ENCODE results near the gene TRPC4AP. TPM values are rescaled to one million over a fixed set of nuclear protein-coding genes. Genes with fewer than 3 reads are reported as not detected.

TRPC4AP gene
- total RNA-seq, 4 donors from 2014 or later, result 58.4 to 67.4 (median 63.5) TPM

GRCh38 chr20:34956751-34957472 lies 135.7 kb downstream of the TRPC4AP start:
- TF ChIP-seq, protein P1, sequence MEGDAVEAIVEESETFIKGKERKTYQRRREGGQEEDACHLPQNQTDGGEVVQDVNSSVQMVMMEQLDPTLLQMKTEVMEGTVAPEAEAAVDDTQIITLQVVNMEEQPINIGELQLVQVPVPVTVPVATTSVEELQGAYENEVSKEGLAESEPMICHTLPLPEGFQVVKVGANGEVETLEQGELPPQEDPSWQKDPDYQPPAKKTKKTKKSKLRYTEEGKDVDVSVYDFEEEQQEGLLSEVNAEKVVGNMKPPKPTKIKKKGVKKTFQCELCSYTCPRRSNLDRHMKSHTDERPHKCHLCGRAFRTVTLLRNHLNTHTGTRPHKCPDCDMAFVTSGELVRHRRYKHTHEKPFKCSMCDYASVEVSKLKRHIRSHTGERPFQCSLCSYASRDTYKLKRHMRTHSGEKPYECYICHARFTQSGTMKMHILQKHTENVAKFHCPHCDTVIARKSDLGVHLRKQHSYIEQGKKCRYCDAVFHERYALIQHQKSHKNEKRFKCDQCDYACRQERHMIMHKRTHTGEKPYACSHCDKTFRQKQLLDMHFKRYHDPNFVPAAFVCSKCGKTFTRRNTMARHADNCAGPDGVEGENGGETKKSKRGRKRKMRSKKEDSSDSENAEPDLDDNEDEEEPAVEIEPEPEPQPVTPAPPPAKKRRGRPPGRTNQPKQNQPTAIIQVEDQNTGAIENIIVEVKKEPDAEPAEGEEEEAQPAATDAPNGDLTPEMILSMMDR (IDR thresholded peaks at IDR 0.05 in 4 of 5, conservative IDR thresholded peaks at IDR 0.05 in 1 of 5), result no peak
- no peak for TF ChIP-seq POLR2A (IDR thresholded peaks at IDR 0.05)
- Histone ChIP-seq H3K36me3 (no peaks in the 10 kb centered on the region), H3K9me3 (no peaks in the 10 kb centered on the region), H3K4me3 (no peak overlapping the region), H3K27me3 (no peaks in the 10 kb centered on the region), H3K4me1 (peaks cover 21 to 42% of the 10 kb centered on the region in 2 donors), H3K27ac (peak overlapping the region in 3 of 4 donors; percentile 86 to 98 (median 96))
- ATAC-seq (no peak), DNase-seq (no peak)
- in situ Hi-C loops (cut with MboI; ENCODE audit: low sequenced_read_pairs in 4 of 4) (loop anchor here in 3 of 4 donors (5.0 kb wide), 1 partner anchor 85 kb away; the partner anchor contains the start of gene GGT7 (in 3 of the 3)), intact Hi-C loops (cut with DNase I; ENCODE audit: low total_unique reads) (loop anchor here (10.0 kb wide), 1 partner anchor 138 kb away; the partner anchor contains the start of gene TRPC4AP)

DNA sequence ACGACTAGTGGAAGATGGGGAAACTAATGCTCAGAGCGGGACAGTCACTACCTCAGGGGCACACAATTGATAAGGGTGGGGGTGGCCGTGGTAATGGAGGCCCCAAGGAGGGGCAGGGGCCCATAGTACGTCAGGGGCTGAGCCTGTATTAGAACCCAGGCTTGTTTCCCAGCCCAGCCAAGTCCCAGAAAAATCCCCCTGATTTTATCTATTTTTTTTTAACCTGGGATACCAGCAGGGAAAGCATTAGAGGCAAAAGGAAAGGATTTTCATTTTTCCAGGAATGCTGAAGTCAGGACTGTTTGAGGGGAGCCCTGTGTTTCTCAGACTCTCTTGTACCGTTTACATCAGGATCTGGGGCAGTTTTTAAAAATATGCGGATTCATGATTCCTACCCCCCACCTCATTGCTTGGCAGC lies 136.6 kb downstream of the TRPC4AP start:
- no peak for ATAC-seq
- intact Hi-C loops (cut with DNase I; ENCODE audit: low total_unique reads), result loop anchor here (10.0 kb wide), 1 partner anchor 139 kb away; the partner anchor contains the start of gene TRPC4AP

GRCh38 chr20:34955231-34956040 lies 137.2 kb downstream of the TRPC4AP start, which contains the start of the genes GSS and MYH7B:
TSS of gene GSS (minus strand) at chr20:34955806. CDS start at chr20:34951852, 3,954 bp downstream.
TSS of gene MYH7B (plus strand) at chr20:34955868. CDS start at chr20:34978006, 22,138 bp downstream.
- ATAC-seq, result peak; percentile 80 to 88

More for the DNA sequence above, 136.6 kb downstream of the TRPC4AP start:
- in situ Hi-C loops (cut with MboI; ENCODE audit: low sequenced_read_pairs in 4 of 4), result loop anchor here in 3 of 4 donors (5.0 kb wide), 1 partner anchor 84 kb away; the partner anchor contains the start of gene GGT7 (in 3 of the 3)
- Histone ChIP-seq H3K36me3 (no peaks in the 10 kb centered on the region), H3K4me3 (peak overlapping the region; percentile 58 to 97 (median 80)), H3K27me3 (no peaks in the 10 kb centered on the region), H3K9me3 (no peaks in the 10 kb centered on the region), H3K27ac (peak overlapping the region; percentile 83 to 98 (median 91)), H3K4me1 (peaks cover 27 to 51% of the 10 kb centered on the region in 2 donors)
- no peak for DNase-seq
- TF ChIP-seq, protein P1 (IDR thresholded peaks at IDR 0.05 in 4 of 5, conservative IDR thresholded peaks at IDR 0.05 in 1 of 5), result peak in 2 of 5 experiments; percentile 12 to 34
- no peak for TF ChIP-seq POLR2A (IDR thresholded peaks at IDR 0.05)

DNA sequence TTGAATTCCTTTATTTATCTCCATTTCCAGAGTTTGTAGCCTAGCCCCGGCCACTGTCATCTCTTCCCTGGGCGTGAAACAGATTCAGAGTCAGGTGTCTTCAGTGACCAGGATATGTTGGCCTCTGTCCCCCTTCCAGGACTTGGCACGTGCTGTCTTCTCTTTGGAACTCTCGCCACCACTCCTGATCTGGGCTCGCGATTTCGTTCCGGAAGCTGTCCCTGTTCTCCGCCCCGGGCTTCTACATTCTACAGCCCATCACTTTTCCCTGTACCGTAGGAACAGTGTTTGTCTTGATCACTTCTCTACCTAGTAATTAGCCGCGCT lies 137.7 kb downstream of the TRPC4AP start:
- in situ Hi-C loops (cut with MboI; ENCODE audit: low sequenced_read_pairs in 4 of 4), result loop anchor here in 3 of 4 donors (5.0 kb wide), 1 partner anchor 83 kb away; the partner anchor contains the start of gene GGT7 (in 3 of the 3)
- DNase-seq, result peak; percentile 62 to 81

More at GRCh38 chr20:34955231-34956040, 137.2 kb downstream of the TRPC4AP start, which contains the start of the genes GSS and MYH7B:
- DNase-seq, result peak; percentile 94 to 97
- Histone ChIP-seq H3K4me1 (peaks cover 27 to 53% of the 10 kb centered on the region in 2 donors), H3K27me3 (no peaks in the 10 kb centered on the region), H3K27ac (peak within 1 kb of the TSS; percentile 83 to 98 (median 91)), H3K4me3 (peak within 1 kb of the TSS; percentile 58 to 97 (median 80)), H3K9me3 (no peaks in the 10 kb centered on the region), H3K36me3 (no peaks in the 10 kb centered on the region)
- in situ Hi-C loops (cut with MboI; ENCODE audit: low sequenced_read_pairs in 4 of 4) (loop anchor here in 3 of 4 donors (5.0 kb wide), 1 partner anchor 83 kb away; the partner anchor contains the start of gene GGT7 (in 3 of the 3)), intact Hi-C loops (cut with DNase I; ENCODE audit: low total_unique reads) (loop anchor here (1.0 to 10.0 kb wide), 3 partner anchors 79 to 139 kb away; partner anchors contain the start of genes ACSS2 and TRPC4AP)
- TF ChIP-seq, protein P1 (IDR thresholded peaks at IDR 0.05 in 4 of 5, conservative IDR thresholded peaks at IDR 0.05 in 1 of 5), result peak; percentile 53 to 74 (median 64)
- TF ChIP-seq POLR2A (IDR thresholded peaks at IDR 0.05), result peak; percentile 79 to 91

More for the DNA sequence above, 137.7 kb downstream of the TRPC4AP start:
- Histone ChIP-seq H3K4me1 (peaks cover 27 to 49% of the 10 kb centered on the region in 2 donors), H3K4me3 (peak overlapping the region; percentile 58 to 97 (median 80)), H3K9me3 (no peaks in the 10 kb centered on the region), H3K27me3 (no peaks in the 10 kb centered on the region), H3K27ac (peak overlapping the region; percentile 83 to 98 (median 91)), H3K36me3 (no peaks in the 10 kb centered on the region)
- ATAC-seq, result peak; percentile 56 to 58
- TF ChIP-seq, protein P1 (IDR thresholded peaks at IDR 0.05 in 4 of 5, conservative IDR thresholded peaks at IDR 0.05 in 1 of 5), result no peak
- no peak for TF ChIP-seq POLR2A (IDR thresholded peaks at IDR 0.05)
- intact Hi-C loops (cut with DNase I; ENCODE audit: low total_unique reads), result loop anchor here (1.0 to 10.0 kb wide), 3 partner anchors 79 to 140 kb away; partner anchors contain the start of genes ACSS2 and TRPC4AP

Measured in gastrocnemius medialis (tissue), 4 donors.